Smooth muscle cell (in vitro differentiated cells): ENCODE measurements around the gene SRPX2. TPM values are rescaled to one million over a fixed set of nuclear protein-coding genes. Genes with fewer than 3 reads are reported as not detected.
"Not testable (repeated sequence)": the region's sequence is repeated elsewhere in the genome, so short reads cannot be mapped to it uniquely, and the experiment has no call there.

Experiments used
- DNase-seq: peaks from one replicate; lab custom pipeline; 2025; ENCODE audit not compliant: unreplicated experiment; lab: John Stamatoyannopoulos, UW
- H2AFZ ChIP-seq: fragments of 200-600 bp; sonication (generic); 2 replicates; pipeline ENCODE4 v1.6.0; 2016; ENCODE audit warnings: antibody characterized with exemption, low read depth, mild to moderate bottlenecking
- H3F3A ChIP-seq: fragments of 200-600 bp; sonication (generic); 2 replicates; pipeline ENCODE4 v1.6.0; 2017; ENCODE audit warnings: antibody characterized with exemption, low read depth
- H3K27ac ChIP-seq: fragments of 200-600 bp; sonication (generic); 2 replicates; pipeline ENCODE4 v1.5.1; 2016; ENCODE audit warnings: low read depth, mild to moderate bottlenecking
- H3K27me3 ChIP-seq: fragments of 200-600 bp; sonication (generic); 2 replicates; pipeline ENCODE4 v1.6.1; 2016; ENCODE audit warnings: low read depth, mild to moderate bottlenecking
- H3K36me3 ChIP-seq: fragments of 200-600 bp; sonication (generic); 2 replicates; pipeline ENCODE4 v1.5.1; 2016; ENCODE audit warnings: low read depth
- H3K4me1 ChIP-seq: fragments of 200-600 bp; sonication (generic); 2 replicates; pipeline ENCODE4 v1.5.1; 2016; ENCODE audit warnings: low read depth
- H3K4me2 ChIP-seq: fragments of 200-600 bp; sonication (generic); 2 replicates; pipeline ENCODE4 v1.6.0; 2016; ENCODE audit warnings: mild to moderate bottlenecking
- H3K4me3 ChIP-seq: fragments of 200-600 bp; sonication (generic); 2 replicates; pipeline ENCODE4 v1.5.1; 2016; ENCODE audit warnings: mild to moderate bottlenecking
- H3K79me2 ChIP-seq: fragments of 200-600 bp; sonication (generic); 2 replicates; pipeline ENCODE4 v1.6.0; 2016; ENCODE audit warnings: low read depth, mild to moderate bottlenecking
- H3K9ac ChIP-seq: fragments of 200-600 bp; sonication (generic); 2 replicates; pipeline ENCODE4 v1.6.0; 2016; ENCODE audit warnings: low read depth
- H3K9me3 ChIP-seq: fragments of 200-600 bp; sonication (generic); replicated peaks from 2 replicates; pipeline ENCODE4 v1.5.1; 2016; ENCODE audit warnings: low read depth
- H4K20me1 ChIP-seq: fragments of 200-600 bp; sonication (generic); 2 replicates; pipeline ENCODE4 v1.6.0; 2016; ENCODE audit warnings: low read depth
- CTCF ChIP-seq: fragments of 200-600 bp; sonication (generic); IDR thresholded peaks from 2 replicates; pipeline ENCODE4 v1.5.1; 2017; ENCODE audit warnings: borderline replicate concordance, mild to moderate bottlenecking, antibody characterized with exemption; ENCODE audit not compliant: insufficient read depth, poor library complexity, severe bottlenecking
- WGBS: methylation state at CpG from one replicate; pipeline ENCODE4 v1.1.7; 2016; ENCODE audit warnings: low lambda C conversion rate; 5-methylcytosine and 5-hydroxymethylcytosine counted together
- polyA plus RNA-seq: library from polyadenylated mRNA; unstranded; fragments of >200 nt; fragmentation: Nextera tagmentation; extraction: Ambion mirVana; gene quantifications from 2 replicates; pipeline ENCODE4 v1.2.1, GENCODE V29; 2016
- total RNA-seq: library from RNA; depleted of rRNA; stranded (reverse); fragments of >200 nt; gene quantifications from 2 replicates; pipeline ENCODE4 v1.2.3, GENCODE V29; 2014

SRPX2 gene
- total and polyA plus RNA-seq, 2 experiments from 2014 or later = 118 to 215 TPM

GRCh38 chrX:100719139-100719538 is 75.1 kb downstream of the SRPX2 start:
- no peaks in the 10 kb centered on the region for H3K4me1 ChIP-seq
- no peaks in the 10 kb centered on the region for H3F3A ChIP-seq
- 86% methylated on average over 2 of the region's 2 CpGs for WGBS
- no peak overlapping the region for H3K4me2 ChIP-seq
- no peak for DNase-seq
- no peaks in the 10 kb centered on the region for H3K79me2 ChIP-seq
- no peaks in the 10 kb centered on the region for H3K9me3 ChIP-seq
- no peak overlapping the region for H3K27ac ChIP-seq
- H3K36me3 ChIP-seq = no peaks in the 10 kb centered on the region
- no peak overlapping the region for H2AFZ ChIP-seq
- H3K27me3 ChIP-seq = no peaks in the 10 kb centered on the region
- no peak overlapping the region for H3K4me3 ChIP-seq
- H4K20me1 ChIP-seq = no peaks in the 10 kb centered on the region
- TF ChIP-seq CTCF = no peak
- no peak overlapping the region for H3K9ac ChIP-seq

GRCh38 chrX:100720301-100720700 is 76.3 kb downstream of the SRPX2 start:
- no peaks in the 10 kb centered on the region for H3K79me2 ChIP-seq
- no peak overlapping the region for H3K27ac ChIP-seq
- no peak overlapping the region for H3K4me3 ChIP-seq
- no peak overlapping the region for H3K4me2 ChIP-seq
- WGBS = 56% methylated on average over 2 of the region's 2 CpGs
- H3F3A ChIP-seq = no peaks in the 10 kb centered on the region
- H3K27me3 ChIP-seq = no peaks in the 10 kb centered on the region
- DNase-seq = no peak
- H3K9ac ChIP-seq = no peak overlapping the region
- no peaks in the 10 kb centered on the region for H4K20me1 ChIP-seq
- no peak for TF ChIP-seq CTCF
- no peak overlapping the region for H2AFZ ChIP-seq
- no peaks in the 10 kb centered on the region for H3K9me3 ChIP-seq
- H3K4me1 ChIP-seq = no peaks in the 10 kb centered on the region
- H3K36me3 ChIP-seq = no peaks in the 10 kb centered on the region

- Histone ChIP-seq H4K20me1 (no peaks in the 10 kb centered on the region), H3K36me3 (no peaks in the 10 kb centered on the region), H3K4me2 (no peak overlapping the region), H3K4me1 (no peaks in the 10 kb centered on the region), H3K9me3 (no peaks in the 10 kb centered on the region), H3K4me3 (no peak overlapping the region), H3K79me2 (no peaks in the 10 kb centered on the region), H3K27me3 (no peaks in the 10 kb centered on the region), H3K27ac (no peak overlapping the region), H3K9ac (no peak overlapping the region), H2AFZ (no peak overlapping the region), H3F3A (no peaks in the 10 kb centered on the region)
- no peak for TF ChIP-seq CTCF
- DNase-seq = no peak
Measured at GRCh38 chrX:100721328-100721727, 77.3 kb downstream of the SRPX2 start.

- not testable (repeated sequence) for H3K4me3 ChIP-seq, H3K4me1 ChIP-seq, H3K27ac ChIP-seq, H3K9ac ChIP-seq, H3K27me3 ChIP-seq, DNase-seq, H3F3A ChIP-seq, H3K9me3 ChIP-seq, H3K4me2 ChIP-seq, H3K36me3 ChIP-seq, H4K20me1 ChIP-seq, H3K79me2 ChIP-seq, H2AFZ ChIP-seq
- WGBS = no CpG with 5 or more reads among the region's 30 CpGs
Measured at GRCh38 chrX:100724006-100724405, 80.0 kb downstream of the SRPX2 start.

Other genes starting within 250 kb of the SRPX2 start
- gene PCDH19, start 233.9 kb upstream of the SRPX2 start, total RNA-seq = 16.8 and 17.9 TPM in 2 replicates
- 7.5 and 11.6 TPM in 2 replicates for gene PCDH19, start 233.9 kb upstream of the SRPX2 start, polyA plus RNA-seq
- not detected in 2 replicates for gene TNMD, start 59.3 kb upstream of the SRPX2 start, total RNA-seq
- not detected in 2 replicates for gene TNMD, start 59.3 kb upstream of the SRPX2 start, polyA plus RNA-seq
- gene TSPAN6, start 7.4 kb upstream of the SRPX2 start, total RNA-seq = 86.4 and 104 TPM in 2 replicates
- 78.6 and 80.5 TPM in 2 replicates for gene TSPAN6, start 7.4 kb upstream of the SRPX2 start, polyA plus RNA-seq
- gene SYTL4, start 87.9 kb downstream of the SRPX2 start, total RNA-seq = 4.8 and 6.6 TPM in 2 replicates
- gene SYTL4, start 87.9 kb downstream of the SRPX2 start, polyA plus RNA-seq = 8.0 and 10.5 TPM in 2 replicates
- gene CSTF2, start 176.2 kb downstream of the SRPX2 start, total RNA-seq = 18.4 and 23.0 TPM in 2 replicates
- 16.7 and 21.5 TPM in 2 replicates for gene CSTF2, start 176.2 kb downstream of the SRPX2 start, polyA plus RNA-seq
- gene NOX1, start 230.2 kb downstream of the SRPX2 start, total RNA-seq = not detected in 2 replicates
- 0.35 TPM in 1 of 2 replicates, not detected in the other for gene NOX1, start 230.2 kb downstream of the SRPX2 start, polyA plus RNA-seq